Skin epidermis (tissue), 12 donors: Measurements from ENCODE around the gene ZFR2.
"Not testable (repeated sequence)": the region's sequence is repeated elsewhere in the genome, so short reads cannot be mapped to it uniquely, and the experiment has no call there.

Experiments used
- H3K27ac ChIP-seq, 21 experiments: fragments of 200-600 bp; sonication (generic) in 11 of 21; one replicate each; pipeline ENCODE4 v1.5.0; 2020; ENCODE audit warnings: mild to moderate bottlenecking in 3 of 21, inconsistent platforms in 2 of 21, moderate library complexity in 2 of 21
- H3K4me3 ChIP-seq, 7 experiments: fragments of 200-600 bp; sonication (generic) in 2 of 7; one replicate each; pipeline ENCODE4 v1.5.0; 2020; ENCODE audit warnings: inconsistent platforms in 2 of 7, mild to moderate bottlenecking in 2 of 7, moderate library complexity in 1 of 7

The ZFR2 gene

DNA sequence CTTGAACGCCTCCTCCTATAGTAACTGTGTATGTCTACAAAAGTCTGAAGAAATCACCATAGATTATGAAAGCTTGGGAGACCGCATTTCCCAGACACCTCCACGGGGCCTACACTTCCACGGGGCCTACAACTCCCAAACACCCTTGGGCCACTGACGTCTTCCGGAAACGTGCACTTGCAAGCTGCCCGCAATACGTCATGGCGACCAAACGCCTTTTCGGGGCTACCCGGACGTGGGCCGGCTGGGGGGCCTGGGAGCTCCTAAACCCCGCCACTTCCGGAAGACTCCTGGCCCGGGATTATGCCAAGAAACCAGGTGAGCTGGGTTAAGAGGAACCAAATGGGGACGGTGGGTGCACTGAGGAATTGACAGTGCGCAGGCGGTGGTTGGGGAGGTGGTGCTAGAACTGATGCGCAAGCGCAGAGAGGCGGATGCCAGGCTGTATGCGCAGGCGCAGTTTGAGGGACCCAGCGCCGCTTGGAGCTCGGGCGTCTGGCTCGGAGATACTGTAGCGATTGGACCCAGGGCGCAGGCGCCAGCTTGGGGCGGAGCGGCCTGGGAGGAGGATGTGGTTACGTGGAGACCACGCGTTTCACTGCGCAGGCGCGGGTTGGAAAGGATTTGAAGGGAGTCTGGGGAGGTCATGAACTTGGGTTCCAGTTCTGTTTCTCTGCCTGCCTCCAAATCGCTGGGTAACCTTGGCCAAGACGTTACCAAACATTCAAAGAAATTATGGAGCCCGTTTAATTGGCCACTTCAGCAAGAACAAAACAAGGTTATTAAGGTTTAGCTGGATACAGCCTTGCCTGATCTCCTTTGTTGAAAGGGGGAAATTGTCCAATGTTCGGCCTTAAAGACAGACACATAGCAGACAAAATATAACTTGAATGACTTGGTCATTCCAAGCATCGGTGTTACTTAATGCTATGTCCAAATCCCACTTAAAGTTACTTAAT, 106.1 kb downstream of the ZFR2 start, which contains the start of gene MRPL54:
Gene MRPL54, plus strand, starts transcription at position 182 of the 959 bp plus-strand sequence. Its CDS starts 19 bp downstream, at position 201.
- peak within 1 kb of the TSS; percentile 78 to 99 (median 97) for H3K27ac ChIP-seq
- H3K4me3 ChIP-seq, result peak within 1 kb of the TSS; percentile 63 to 94 (median 83)

DNA sequence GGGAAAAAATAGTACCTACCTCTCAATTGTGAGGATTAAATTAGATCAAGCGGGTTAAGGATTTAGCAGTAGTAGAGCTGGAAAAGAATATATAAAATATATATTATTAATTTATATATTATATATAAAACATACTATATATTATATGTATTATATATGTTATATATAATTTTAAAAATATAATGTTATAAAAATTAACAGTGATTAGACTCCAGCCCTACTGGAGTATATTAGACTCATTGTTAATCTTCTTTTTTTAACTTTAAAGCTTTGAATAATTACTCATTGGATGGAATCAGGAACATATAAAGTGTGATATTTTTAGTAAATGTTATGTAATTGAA, 106.7 kb downstream of the ZFR2 start:
- peak overlapping the region in 15 of 21 experiments; percentile 84 to 99 (median 95) for H3K27ac ChIP-seq
- H3K4me3 ChIP-seq, result peak overlapping the region in 2 of 7 experiments; percentile 41 to 52

DNA sequence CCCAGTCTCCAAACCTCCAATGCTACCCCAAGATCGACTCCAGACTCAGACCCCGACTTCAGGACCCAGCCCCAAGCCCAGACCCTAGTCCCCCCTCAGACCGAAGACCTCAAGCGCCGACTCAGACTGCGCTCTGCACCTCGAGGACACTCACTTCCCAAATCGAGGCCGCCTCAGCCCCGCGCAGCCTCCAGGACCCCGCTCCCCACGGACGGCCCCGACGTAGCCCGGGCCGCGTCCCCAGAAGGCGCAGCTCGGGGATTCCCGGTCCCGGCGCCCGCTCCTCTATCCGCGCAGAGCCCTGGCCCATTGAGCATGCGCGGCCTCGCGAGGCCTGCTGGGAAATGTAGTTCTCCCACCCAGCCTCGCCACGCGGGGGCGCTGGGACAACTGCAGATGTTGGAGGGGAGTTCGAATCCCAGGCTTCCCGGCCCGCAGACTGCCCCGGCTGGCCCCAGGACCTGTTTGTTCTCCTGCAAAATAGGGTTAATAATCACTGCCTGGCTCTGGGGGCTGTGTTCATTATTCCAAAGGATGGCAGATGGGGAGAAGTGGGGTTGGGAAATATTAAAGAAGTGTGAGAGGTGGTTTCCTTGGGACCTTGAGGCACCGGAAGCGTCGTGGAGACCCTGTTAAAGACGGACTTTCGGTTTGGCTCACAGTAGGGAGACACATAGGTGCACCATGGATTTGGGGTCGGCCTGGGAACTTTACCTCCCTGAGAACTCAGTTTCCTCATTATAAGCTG, 107.3 kb downstream of the ZFR2 start, which contains the start of gene APBA3:
Gene APBA3, minus strand, starts transcription at position 311 of the 748 bp plus-strand sequence. CDS start 1,428 bp downstream, outside the sequence.
- Histone ChIP-seq H3K4me3 (peak within 1 kb of the TSS; percentile 63 to 94 (median 83)), H3K27ac (peak within 1 kb of the TSS; percentile 78 to 99 (median 97))

DNA sequence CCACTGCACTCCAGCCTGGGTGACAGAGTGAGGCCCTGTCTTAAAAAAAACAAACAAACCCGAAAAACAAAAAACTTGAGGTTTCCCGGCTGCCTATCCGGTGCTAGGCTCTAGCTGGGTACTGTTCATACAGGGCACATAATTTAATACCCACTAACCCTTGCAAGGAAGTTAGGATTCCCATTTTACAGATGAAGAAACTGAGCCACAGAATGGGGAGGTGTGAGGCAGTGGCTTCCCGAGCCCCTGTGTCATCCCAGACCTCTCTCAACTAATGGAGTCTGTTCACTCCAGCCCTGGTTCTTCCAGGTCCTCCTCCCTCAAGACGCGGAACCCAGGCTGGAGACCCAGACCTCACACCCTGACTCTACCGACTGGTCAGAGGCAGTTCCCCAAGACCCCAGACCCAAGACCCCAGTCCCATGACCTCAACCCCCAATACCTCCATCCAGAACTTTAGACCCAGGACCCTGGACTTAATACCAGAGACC, 107.9 kb downstream of the ZFR2 start:
- H3K4me3 ChIP-seq, result peak overlapping the region; percentile 63 to 94 (median 83)
- H3K27ac ChIP-seq, result peak overlapping the region; percentile 78 to 99 (median 93)

DNA sequence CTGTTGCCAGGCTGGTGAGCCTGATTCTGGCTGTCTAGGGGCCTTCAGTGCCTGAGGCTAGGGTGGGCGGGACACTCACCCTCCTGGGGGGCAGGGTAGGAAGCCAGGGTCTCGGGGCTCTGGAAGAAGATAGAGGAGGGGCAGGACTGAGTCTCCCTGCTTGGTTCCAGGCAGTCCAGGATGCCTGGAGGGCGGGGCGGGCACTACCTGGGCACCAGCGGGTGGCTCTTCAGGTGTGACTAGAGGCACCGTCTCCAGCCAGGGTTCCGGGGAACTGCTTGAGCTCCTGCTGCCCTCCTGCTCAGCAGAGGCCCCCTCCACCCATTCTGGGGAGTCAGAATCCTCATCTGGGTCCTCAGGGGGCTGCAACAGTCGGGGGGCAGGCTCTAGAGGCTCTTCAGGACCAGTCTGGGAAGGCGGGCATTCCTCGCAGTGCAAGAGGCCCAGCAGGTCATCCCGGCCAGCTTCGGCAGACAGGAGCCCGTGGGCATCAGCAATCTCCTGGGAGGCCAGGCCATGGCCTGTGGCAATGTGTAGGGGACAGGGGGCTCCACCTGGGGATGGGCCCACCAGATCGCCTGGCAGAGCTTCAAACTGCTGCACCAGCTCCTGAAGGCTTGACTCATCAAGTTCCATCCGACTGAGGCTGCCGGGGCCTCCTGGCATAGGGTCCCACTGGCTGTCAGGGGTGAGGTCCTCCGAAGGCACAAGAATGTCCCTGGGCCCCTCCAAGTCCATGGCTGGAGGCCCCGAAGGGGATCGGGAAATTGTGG, 109.2 kb downstream of the ZFR2 start:
- no peak overlapping the region for H3K4me3 ChIP-seq

DNA sequence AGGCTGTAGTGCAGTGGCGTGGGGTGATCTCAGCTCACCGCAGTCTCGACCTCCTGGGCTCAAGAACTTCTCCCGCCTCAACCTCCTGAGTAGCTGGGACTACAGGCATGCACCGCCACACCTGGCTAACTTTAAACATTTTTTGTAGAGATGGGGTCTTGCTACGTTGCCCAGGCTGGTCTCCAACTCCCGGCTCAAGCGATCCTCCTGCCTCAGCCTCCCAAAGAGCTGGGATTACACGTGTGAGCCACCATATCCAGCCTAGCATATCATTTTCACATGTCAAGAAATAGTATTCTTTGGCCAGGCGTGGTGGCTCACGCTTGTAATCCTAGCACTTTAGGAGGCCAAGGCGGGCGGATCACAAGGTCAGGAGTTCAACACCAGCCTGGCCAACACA, 110.5 kb downstream of the ZFR2 start:
- H3K4me3 ChIP-seq, H3K27ac ChIP-seq: not testable (repeated sequence)

More for the DNA sequence above, 109.2 kb downstream of the ZFR2 start:
- peak overlapping the region in 1 of 21 experiments; percentile 95 for H3K27ac ChIP-seq

DNA sequence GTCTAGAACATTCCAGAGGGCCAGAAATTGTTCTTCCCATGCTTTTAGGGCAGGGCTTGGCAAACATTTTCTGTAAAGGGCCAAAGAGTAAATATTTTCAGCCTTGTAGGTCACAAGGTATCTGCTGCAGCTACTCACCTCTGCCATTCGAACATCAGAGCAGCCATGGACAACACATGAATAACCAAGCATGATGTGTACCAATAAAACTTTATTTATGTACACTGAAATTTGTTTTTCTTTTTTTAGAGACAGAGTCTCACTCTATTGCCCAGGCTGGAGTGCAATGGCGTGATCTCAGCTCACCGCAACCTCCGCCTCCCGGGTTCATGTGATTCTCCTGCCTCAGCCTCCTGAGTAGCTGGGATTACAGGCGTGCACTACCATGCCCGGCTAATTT, 111.1 kb downstream of the ZFR2 start:
- H3K4me3 ChIP-seq, H3K27ac ChIP-seq: not testable (repeated sequence)
